ENCODE results near the gene CC2D2A.
"Not testable (repeated sequence)": the region's sequence is repeated elsewhere in the genome, so short reads cannot be mapped to it uniquely, and the experiment has no call there.

The CC2D2A gene

DNA sequence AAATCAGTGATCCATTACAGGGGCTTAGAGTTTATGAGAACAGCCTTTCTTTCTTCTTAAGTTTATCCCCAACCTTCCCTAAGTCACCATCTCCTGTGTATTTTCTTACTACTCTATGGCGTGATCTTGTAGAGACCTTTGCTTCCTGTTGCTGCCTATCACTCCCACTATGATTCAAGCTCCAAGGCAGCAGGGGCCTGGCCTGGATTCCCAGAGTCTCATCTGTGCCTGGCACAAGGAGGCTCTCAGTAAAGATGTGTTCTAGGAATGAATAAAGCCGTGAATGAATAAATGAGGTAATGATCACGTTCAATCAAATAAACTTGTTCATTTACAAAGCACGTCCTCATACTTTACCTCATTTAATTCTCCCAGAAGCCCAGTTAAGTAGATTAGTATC, 45.4 kb downstream of the CC2D2A start:
- no peak overlapping the region for H3K27ac Mint-ChIP-seq
- ATAC-seq (replicated peaks) (no peak), DNase-seq (no peak)
- no peaks in the 10 kb centered on the region for H3K27me3 Mint-ChIP-seq
- H3K9me3 Mint-ChIP-seq = peaks cover 8 to 12% of the 10 kb centered on the region in 2 donors
- H3K36me3 Mint-ChIP-seq = peaks cover 17 to 20% of the 10 kb centered on the region in 2 donors
- no peaks in the 10 kb centered on the region for H3K4me1 Mint-ChIP-seq
- H3K4me3 Mint-ChIP-seq = no peak overlapping the region

DNA sequence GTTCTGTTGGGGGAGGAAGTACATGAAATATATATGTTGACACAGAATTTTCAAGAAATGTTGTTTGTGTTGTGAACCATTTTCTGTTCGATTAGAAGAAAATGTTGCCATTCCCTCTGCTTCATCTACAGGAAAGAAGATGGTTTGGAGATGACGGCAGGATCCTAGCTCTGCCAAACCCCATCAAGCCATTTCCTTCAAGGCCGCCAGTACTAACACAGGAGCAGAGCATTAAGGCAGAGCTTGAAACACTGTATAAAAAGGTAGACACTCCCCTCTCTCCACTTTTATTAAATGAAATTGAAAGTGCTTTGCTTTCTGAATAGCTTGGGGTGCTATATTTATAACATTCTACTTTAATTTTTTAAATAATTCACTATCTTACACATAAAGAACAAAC, 46.8 kb downstream of the CC2D2A start:
- no peak for DNase-seq
- Mint-ChIP-seq H3K27me3 (no peaks in the 10 kb centered on the region), H3K36me3 (peaks cover 15 to 17% of the 10 kb centered on the region in 2 donors), H3K9me3 (peaks cover 8 to 12% of the 10 kb centered on the region in 2 donors), H3K27ac (no peak overlapping the region), H3K4me1 (no peaks in the 10 kb centered on the region), H3K4me3 (no peak overlapping the region)
- no peak for ATAC-seq (replicated peaks)

DNA sequence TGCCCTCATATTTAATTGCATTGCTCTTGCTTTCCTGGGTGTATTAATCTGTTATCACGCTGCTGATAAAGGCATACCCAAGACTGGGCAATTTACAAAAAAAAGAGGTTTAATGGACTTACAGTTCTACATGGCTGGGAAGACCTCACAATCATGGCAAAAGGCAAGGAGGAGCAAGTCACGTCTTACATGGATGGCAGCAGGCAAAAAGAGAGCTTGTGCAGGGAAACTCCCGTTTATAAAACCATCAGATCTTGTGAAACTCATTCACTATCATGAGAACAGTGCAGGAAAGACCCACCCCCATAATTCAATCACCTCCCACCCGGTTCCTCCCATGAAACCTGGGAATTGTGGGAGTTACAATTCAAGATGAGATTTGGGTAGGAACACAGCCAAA, 48.0 kb downstream of the CC2D2A start:
- not testable (repeated sequence) for H3K4me3 Mint-ChIP-seq, DNase-seq

DNA sequence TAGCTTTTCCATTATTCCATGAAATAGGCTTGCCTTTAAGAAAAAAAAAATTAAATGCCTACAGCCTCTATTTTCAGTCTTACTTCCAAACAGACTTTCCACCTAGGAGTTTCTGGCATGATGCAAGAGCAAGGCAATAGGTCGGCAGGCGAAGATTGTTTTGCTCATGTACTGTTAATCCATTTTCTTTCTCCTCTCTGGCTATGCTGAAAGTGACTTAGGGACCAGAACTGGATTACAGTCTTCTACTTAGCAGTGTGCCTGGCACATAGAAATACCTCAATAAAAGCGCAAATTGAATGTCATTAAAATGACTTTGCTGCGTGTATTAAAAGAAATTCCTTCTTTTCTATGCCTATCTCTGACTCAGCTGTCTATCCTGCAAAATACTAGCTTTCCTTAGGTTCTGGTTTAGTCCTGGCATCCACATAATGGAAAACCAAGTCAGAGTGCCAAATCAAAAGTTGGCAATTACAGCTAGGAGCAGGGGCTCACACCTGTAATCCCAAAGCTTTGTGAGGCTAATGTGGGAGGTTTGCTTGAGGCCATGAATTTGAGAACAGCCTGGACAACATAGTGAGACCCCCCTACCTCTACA, 51.9 kb downstream of the CC2D2A start:
- Mint-ChIP-seq H3K27me3 (no peaks in the 10 kb centered on the region), H3K4me3 (no peak overlapping the region), H3K4me1 (no peaks in the 10 kb centered on the region), H3K9me3 (peaks cover 8% of the 10 kb centered on the region in 2 donors), H3K36me3 (peaks cover 8 to 12% of the 10 kb centered on the region in 2 donors), H3K27ac (no peak overlapping the region)
- DNase-seq (no peak), ATAC-seq (replicated peaks) (no peak)

More for the DNA sequence above, 48.0 kb downstream of the CC2D2A start:
- not testable (repeated sequence) for ATAC-seq (replicated peaks); H3K27ac Mint-ChIP-seq; H3K27me3 Mint-ChIP-seq; H3K4me1 Mint-ChIP-seq; H3K9me3 Mint-ChIP-seq
- peaks cover 12% of the 10 kb centered on the region in 2 donors for H3K36me3 Mint-ChIP-seq

DNA sequence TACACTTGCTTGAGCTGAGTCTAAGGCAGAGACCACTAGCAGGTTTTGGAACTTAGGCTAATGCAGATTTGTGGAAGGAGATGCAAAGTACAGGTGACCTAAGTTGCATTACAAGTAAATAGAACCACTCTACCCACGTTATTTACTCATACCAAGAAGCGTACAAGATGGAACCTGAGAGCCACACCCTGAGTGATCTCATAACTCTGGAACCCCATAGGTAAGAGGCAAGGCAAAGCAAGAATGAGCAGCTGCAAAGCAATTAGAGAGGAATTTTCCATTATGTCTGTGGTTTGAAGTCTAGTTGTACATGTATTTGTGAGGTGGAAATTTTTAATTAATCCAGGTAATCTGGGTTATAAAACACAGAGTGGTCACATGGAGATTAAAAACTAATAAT, 55.4 kb downstream of the CC2D2A start:
- Mint-ChIP-seq H3K27me3 (no peaks in the 10 kb centered on the region), H3K36me3 (no peaks in the 10 kb centered on the region), H3K4me1 (no peaks in the 10 kb centered on the region), H3K27ac (no peak overlapping the region), H3K9me3 (no peaks in the 10 kb centered on the region), H3K4me3 (no peak overlapping the region)
- no peak for ATAC-seq (replicated peaks)
- no peak for DNase-seq

DNA sequence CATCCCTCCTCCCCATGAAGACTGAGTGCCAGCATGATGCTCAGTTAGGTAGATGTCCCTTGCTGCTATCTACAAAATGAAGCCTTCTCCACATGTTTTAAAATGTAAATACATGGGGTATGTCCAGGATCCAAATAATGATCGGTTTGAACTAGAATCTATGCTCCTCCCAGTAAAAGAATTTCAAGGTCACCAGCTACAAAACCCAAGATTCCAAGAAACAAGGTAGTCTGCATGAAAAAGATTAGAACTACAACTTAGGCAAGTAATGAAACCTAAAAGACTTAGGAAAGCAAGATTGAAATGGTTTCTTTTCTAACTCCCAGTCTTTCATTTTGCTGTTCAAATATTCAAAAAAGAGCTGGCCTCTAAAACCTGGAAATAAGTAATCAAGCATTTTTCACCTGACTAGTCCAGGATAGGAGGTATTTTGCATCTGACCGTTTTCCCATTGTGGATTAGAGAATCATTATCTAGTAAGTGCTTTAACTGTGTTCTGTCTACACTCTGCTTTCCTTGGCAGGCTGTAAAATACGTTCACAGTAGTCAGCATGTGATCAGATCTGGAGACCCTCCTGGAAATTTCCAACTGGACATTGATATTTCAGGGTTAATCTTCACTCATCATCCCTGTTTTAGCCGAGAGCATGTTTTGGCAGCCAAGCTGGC, 57.4 kb downstream of the CC2D2A start:
- no peaks in the 10 kb centered on the region for H3K36me3 Mint-ChIP-seq
- peaks cover 0 to 2% of the 10 kb centered on the region in 2 donors for H3K4me1 Mint-ChIP-seq
- ATAC-seq (replicated peaks) (no peak), DNase-seq (no peak)
- H3K27me3 Mint-ChIP-seq = no peaks in the 10 kb centered on the region
- no peaks in the 10 kb centered on the region for H3K9me3 Mint-ChIP-seq
- H3K4me3 Mint-ChIP-seq = no peak overlapping the region
- no peak overlapping the region for H3K27ac Mint-ChIP-seq

DNA sequence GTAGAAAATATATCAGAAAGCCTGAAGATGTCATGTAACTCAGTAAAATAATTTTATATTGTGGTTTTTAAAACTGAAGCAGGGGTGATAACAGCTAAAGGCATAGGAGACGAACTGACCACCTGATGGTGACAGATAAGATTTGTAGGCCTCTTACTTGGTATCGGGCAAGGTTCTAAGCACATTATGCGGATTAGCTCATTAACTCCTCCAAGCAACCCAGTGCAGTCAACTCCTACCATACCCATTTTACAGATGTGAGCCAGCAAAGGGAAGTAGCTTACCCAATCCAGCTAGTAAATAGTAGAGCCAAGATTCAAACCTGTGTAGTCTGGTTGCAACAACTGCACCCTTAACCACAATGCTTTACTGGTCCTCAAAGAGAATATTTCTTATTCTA, 62.1 kb downstream of the CC2D2A start:
- Mint-ChIP-seq H3K9me3 (no peaks in the 10 kb centered on the region), H3K4me1 (peaks cover 0 to 6% of the 10 kb centered on the region in 2 donors), H3K27me3 (no peaks in the 10 kb centered on the region), H3K36me3 (peaks cover 0 to 3% of the 10 kb centered on the region in 2 donors), H3K4me3 (no peak overlapping the region), H3K27ac (no peak overlapping the region)
- no peak for DNase-seq
- ATAC-seq (replicated peaks) = no peak

DNA sequence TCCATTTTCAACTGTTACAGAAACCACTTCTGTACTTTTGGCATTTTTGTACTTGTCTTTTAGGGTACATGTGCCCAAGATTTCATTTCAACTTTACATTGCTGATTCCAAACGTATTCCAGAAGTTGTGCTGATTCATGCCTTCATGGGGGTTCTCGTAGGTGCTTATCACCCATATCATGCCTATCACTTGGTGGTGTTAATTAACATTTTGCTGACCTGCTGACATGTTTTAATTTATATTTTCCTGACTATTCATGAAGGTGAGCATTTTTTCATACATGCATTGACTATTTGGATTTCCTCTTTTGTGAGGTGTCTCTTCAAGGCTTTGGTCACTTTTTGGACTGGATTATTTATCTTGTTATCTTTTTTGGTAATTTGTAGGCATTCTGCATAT, 64.1 kb downstream of the CC2D2A start:
- no peak for ATAC-seq (replicated peaks)
- Mint-ChIP-seq H3K4me1 (peaks cover 0 to 6% of the 10 kb centered on the region in 2 donors), H3K36me3 (peaks cover 0 to 7% of the 10 kb centered on the region in 2 donors), H3K27ac (no peak overlapping the region), H3K9me3 (no peaks in the 10 kb centered on the region), H3K4me3 (no peak overlapping the region), H3K27me3 (no peaks in the 10 kb centered on the region)
- DNase-seq = no peak

DNA sequence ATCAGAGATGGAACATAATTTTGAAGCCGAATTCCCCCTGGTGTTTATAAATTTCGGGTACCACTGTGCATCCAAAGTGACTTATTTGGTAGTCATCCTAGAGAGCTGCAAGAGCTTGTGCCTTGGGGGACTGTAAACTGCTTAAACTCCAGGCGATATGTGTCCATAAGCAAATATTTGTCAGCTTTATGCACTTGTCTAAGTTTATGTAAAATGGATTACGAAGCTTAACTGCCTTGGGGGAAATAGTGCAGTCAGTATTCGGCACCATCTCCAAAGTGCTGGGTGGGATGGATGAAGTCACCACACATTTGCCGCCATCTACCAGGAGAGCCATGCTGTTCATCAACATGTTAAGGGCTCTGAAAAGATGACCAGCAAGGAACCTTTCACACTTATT, 65.9 kb downstream of the CC2D2A start:
- H3K9me3 Mint-ChIP-seq = no peaks in the 10 kb centered on the region
- no peak overlapping the region for H3K27ac Mint-ChIP-seq
- H3K4me1 Mint-ChIP-seq = peaks cover 0 to 6% of the 10 kb centered on the region in 2 donors
- no peak overlapping the region for H3K4me3 Mint-ChIP-seq
- H3K36me3 Mint-ChIP-seq = peaks cover 0 to 7% of the 10 kb centered on the region in 2 donors
- no peak for DNase-seq
- no peaks in the 10 kb centered on the region for H3K27me3 Mint-ChIP-seq
- ATAC-seq (replicated peaks) = no peak

DNA sequence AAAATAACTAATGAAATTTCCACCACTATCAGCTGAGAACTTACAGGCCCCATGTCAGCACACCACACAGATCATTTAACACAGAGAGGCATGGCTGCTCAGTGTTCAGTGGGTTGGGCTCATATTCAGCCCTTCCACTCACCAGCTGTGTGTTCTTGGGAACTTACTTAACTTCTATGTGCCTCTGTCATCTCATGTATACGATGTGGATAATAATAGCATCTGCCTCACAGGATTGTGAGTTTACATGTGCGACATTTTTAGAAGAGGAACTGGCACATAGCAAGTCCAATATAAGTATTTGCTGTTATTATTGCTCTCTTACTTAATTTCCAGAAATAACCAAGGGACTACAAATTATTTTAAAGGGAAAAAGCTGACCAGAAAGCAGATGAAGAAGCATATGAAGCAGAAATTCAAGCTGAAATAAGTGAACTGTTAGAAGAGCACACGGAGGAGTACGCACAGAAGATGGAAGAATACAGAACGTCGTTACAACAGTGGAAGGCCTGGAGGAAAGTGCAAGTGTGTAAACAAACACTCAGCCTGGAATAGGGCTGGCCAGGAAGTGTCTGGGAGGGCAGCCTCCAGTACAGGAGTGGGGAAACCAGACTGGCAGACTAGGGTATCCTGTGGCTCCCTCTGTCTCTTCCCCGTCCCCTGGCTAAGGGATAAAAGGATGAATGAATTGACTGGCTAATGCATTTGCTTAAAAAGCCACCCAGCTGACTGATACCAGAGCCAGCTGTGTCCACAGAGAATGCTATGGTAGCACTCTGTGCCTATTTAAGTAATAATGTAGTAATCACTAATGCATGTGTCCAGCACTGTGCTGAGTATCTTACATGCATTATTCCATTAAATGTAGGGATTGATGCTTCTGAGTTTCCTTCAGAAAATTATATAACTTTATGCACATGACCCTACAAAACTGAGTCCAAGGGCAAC, 67.1 kb downstream of the CC2D2A start:
- Mint-ChIP-seq H3K27ac (no peak overlapping the region), H3K27me3 (no peaks in the 10 kb centered on the region), H3K36me3 (peaks cover 3 to 7% of the 10 kb centered on the region in 2 donors), H3K4me1 (peaks cover 0 to 6% of the 10 kb centered on the region in 2 donors), H3K9me3 (no peaks in the 10 kb centered on the region), H3K4me3 (no peak overlapping the region)
- DNase-seq (no peak), ATAC-seq (replicated peaks) (no peak)

DNA sequence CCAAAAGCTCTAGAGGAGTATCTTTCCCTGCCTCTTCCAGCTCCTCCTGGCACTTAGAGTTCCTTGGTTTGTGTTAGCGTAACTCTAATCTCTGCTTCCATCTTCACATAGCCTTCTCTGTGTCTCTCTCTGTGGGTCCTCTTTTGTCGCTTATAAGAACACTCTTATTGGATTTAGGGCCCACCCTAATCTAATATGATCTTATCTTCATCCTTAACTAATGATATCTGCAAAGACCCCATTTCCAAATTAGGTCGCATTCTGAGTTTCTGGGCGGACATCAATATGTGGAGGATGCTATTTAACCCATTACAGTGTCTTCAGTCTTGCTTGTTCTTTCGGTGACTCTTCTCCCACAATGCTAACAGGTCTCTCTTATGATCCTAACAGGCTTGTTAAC, 72.3 kb downstream of the CC2D2A start:
- Mint-ChIP-seq H3K4me1 (no peaks in the 10 kb centered on the region), H3K36me3 (peaks cover 12 to 19% of the 10 kb centered on the region in 2 donors), H3K27ac (no peak overlapping the region), H3K4me3 (no peak overlapping the region), H3K27me3 (no peaks in the 10 kb centered on the region), H3K9me3 (no peaks in the 10 kb centered on the region)
- ATAC-seq (replicated peaks) = no peak
- DNase-seq = no peak

DNA sequence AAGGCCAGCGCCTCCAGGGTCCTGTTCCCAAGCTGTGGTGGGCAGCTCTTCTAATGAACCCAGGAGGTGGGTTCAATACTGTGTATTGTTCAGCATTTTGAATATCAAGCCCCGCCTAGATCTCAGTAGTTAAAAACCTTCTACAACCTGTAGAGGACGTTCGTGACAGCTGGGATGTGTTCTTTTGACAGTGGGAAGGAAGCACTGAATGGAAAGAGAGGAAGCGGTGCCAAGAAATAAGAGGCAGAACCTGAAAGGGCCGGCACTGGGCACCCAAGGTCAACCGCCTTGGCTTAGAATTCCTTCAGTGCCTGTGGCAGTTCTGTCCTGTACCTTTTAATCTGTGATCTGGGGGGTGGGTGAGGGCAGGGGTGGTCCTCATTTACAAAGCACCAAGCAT, 73.1 kb downstream of the CC2D2A start:
- H3K9me3 Mint-ChIP-seq = no peaks in the 10 kb centered on the region
- H3K27me3 Mint-ChIP-seq = no peaks in the 10 kb centered on the region
- no peak for ATAC-seq (replicated peaks)
- H3K4me3 Mint-ChIP-seq = no peak overlapping the region
- H3K36me3 Mint-ChIP-seq = peaks cover 9 to 19% of the 10 kb centered on the region in 2 donors
- H3K4me1 Mint-ChIP-seq = peaks cover 3 to 5% of the 10 kb centered on the region in 2 donors
- no peak overlapping the region for H3K27ac Mint-ChIP-seq
- DNase-seq = no peak

DNA sequence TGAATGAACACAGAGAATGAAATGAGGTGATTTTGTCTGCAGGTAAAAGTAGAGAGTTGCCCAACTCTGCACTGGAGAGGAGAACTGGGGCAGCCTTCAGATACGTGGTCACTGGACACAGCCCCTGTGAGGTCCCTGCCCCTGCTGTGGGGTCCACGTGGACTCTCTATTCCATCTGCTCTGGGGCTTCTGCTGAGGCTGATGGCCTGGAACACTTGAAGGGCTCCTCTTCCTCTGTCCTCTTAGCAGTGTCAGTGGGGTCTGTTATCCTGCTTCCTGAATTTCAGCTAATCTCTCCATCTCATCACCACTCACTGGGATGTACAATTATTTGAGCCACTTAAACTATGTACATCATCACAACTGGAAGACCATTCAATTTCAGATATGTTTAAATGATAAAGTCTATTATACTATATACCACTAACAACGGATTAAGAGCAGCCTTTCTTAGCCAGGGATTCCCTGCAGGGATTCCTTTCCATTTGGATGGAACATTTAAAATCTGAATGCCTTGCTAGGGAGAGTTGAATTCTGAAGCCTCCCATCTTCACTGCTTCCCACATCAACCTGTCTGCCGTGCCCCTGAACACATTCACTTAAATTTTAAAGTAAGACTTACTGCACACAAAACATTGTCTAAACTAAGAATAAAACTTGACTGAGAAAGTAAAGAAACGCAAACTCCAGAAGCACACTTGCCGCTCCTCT, 74.0 kb downstream of the CC2D2A start:
- H3K36me3 Mint-ChIP-seq = peaks cover 7 to 19% of the 10 kb centered on the region in 2 donors
- H3K27me3 Mint-ChIP-seq = no peaks in the 10 kb centered on the region
- H3K27ac Mint-ChIP-seq = no peak overlapping the region
- DNase-seq = no peak
- H3K4me3 Mint-ChIP-seq = no peak overlapping the region
- H3K4me1 Mint-ChIP-seq = peaks cover 3 to 5% of the 10 kb centered on the region in 2 donors
- ATAC-seq (replicated peaks) = no peak
- no peaks in the 10 kb centered on the region for H3K9me3 Mint-ChIP-seq

DNA sequence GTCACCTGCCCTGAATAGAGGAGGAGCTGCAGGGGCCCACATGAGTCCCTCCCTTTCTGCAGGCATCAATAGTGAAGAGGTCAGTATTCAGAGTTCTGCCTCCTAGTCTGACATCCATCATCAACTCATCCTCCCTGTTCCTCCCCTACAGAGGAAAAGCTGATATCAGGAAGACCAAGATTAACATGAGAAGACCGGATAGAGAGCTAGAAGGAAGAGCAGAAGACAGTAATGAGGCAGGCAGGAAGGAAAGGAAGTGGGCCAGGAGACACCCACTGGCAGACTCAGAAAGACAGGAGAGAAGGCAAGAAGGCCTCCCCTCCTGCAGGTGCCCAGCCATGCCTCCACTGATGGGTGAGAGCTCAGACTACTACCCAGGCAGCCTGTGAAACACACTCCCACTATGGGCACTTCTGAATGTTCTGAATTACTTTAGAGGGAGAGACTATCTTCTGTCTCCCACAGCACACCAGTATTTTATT, 74.6 kb downstream of the CC2D2A start:
- Mint-ChIP-seq H3K36me3 (peaks cover 7 to 19% of the 10 kb centered on the region in 2 donors), H3K27me3 (no peaks in the 10 kb centered on the region), H3K4me3 (no peak overlapping the region), H3K27ac (no peak overlapping the region), H3K4me1 (peaks cover 3 to 5% of the 10 kb centered on the region in 2 donors), H3K9me3 (no peaks in the 10 kb centered on the region)
- no peak for ATAC-seq (replicated peaks)
- DNase-seq = no peak

Measured in stimulated activated naive B cell treated with anti-CD40 and anti-IgM and Interleukin-4, amounts not matched to agents 10 μg/mL and 1 μg/mL and 100 μg/mL, for 72 hours (primary cell).